ENCODE data around the gene DDX3X. TPM values are rescaled to one million over a fixed set of nuclear protein-coding genes. Genes with fewer than 3 reads are reported as not detected.
A peak's percentile ranks its signal among the peaks of the same experiment; 100 is the strongest.

The DDX3X gene
- total and polyA plus RNA-seq, 2 of the 13 experiments (the other 11 are each of a cell fraction or from before 2014, with no cell fraction given): 53.5 to 239 TPM

DNA sequence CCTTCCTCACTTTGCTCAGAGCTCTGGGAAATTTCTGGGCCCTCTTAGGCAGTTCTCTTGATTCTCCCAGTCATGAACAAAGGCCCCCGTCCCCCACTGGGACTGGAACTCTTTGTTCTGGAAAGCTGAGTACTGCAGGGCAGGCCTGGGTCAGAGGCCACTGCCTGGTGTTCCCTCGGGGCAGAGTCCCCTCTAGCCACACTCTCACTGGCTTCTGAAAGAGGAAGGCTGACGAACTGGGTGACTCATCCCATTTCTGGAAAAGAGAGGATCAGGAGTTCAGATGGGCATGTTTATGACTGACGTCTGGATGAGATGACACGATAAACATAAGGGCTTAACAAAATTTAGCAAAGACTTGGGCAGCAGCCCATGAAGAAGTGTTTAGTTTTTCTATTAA, 47.7 kb downstream of the DDX3X start (continued):
- TF ChIP-seq, protein P1, sequence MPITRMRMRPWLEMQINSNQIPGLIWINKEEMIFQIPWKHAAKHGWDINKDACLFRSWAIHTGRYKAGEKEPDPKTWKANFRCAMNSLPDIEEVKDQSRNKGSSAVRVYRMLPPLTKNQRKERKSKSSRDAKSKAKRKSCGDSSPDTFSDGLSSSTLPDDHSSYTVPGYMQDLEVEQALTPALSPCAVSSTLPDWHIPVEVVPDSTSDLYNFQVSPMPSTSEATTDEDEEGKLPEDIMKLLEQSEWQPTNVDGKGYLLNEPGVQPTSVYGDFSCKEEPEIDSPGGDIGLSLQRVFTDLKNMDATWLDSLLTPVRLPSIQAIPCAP (CRISPR knock-in tag; IDR thresholded peaks at IDR 0.05; ENCODE audit: low read depth): no peak
- TF ChIP-seq ZSCAN29 (CRISPR knock-in tag; conservative IDR thresholded peaks at IDR 0.05): no peak

DNA sequence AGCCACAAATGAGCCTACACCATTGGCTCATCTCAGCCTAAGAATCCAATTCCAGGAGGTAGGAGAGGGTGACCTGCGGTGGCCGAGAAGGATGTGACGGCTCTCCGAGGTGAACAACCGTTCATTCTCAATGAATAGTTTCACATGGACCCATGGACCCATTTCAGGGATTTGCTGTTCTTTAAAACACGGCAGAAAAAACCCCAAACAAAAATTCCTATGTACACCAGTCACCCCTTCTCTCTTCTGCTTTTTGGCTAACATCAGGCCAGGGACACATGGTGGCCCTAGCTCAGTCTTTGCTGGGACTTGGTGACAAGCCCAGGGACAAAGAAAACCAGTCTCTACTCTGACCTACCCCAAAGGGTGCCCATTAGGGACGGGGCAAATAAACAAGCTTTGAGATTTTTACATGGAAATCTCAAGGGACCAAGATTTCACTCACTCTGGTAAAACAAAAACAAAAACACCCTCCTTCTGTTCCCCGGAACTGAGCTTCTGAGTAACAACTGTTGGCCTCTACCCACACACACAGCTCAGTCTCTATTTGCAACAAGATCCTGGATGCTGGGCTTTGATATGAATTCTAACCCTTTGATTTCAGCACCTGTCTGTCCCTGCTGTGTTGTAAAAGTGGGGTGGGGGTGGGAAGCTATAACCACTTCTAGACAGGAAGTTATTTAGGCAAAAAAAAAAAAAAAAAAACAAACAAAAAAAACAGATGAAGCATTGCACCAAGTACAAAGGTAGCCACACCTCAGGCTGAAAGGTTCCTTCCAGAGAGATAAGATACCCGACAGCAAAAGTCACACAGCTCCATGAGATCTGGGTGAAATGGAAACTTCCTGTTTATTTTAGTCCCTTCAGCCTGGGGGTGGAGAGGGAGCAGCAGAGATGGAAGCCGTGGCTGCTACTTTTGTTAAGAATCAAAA, 49.0 kb downstream of the DDX3X start:
- ChIA-PET POLR2A (interaction anchor here (1.5 to 2.4 kb wide), 2 partner anchors 50 to 59 kb away, joined by 4 to 9 read pairs; partner anchors contain the start of gene DDX3X), CTCF (ENCODE audit: low intra/inter-chr PET ratio, low total read pairs) (no interaction called here)
- no peak for FAIRE-seq
- in situ Hi-C loops (cut with HindIII; ENCODE audit: extremely low pct_ligation_motif_present, low pct_unique_long_range_greater_than_20kb) (no loop called here), intact Hi-C loops (cut with micrococcal nuclease; ENCODE audit: unreplicated experiment) (loop anchor here (5.0 kb wide), 1 partner anchor 51 kb away; the partner anchor contains the start of gene DDX3X)
- Histone ChIP-seq H3K9me3 (ENCODE audit: low read length) (no peaks in the 10 kb centered on the region), H4K20me1 (ENCODE audit: insufficient read depth, low read length) (no peaks in the 10 kb centered on the region), H3K4me3 (replicated peaks in 1 of 3; ENCODE audit: insufficient read depth in 1 of 3, low read depth in 2 of 3, low read length in 3 of 3) (no peak overlapping the region; a peak in 3 of 6 replicates), H3K27me3 (ENCODE audit: control insufficient read depth in 1 of 2, insufficient read depth in 2 of 2, low read length in 2 of 2) (no peaks in the 10 kb centered on the region), H3K4me1 (ENCODE audit: insufficient read depth, low read length) (peaks cover 72% of the 10 kb centered on the region), H3K36me3 (replicated peaks in 1 of 2; ENCODE audit: control insufficient read depth in 1 of 2, insufficient read depth in 2 of 2, low read length in 2 of 2) (no peaks in the 10 kb centered on the region), H3K4me2 (ENCODE audit: low read depth, low read length) (peak overlapping the region; percentile 68), H3K79me2 (ENCODE audit: insufficient read depth, low read length) (no peaks in the 10 kb centered on the region), H2AFZ (ENCODE audit: low read length) (no peak overlapping the region), H3K9ac (ENCODE audit: insufficient read depth, low read depth, low read length) (peak overlapping the region; percentile 46; the same call in 1 of the 2 replicates), H3K27ac (ENCODE audit: extremely low read length, insufficient read depth, low read length) (peak overlapping the region; percentile 78)
- DNase-seq (ENCODE audit: low spot score): no peak
- no TSS peak for BruUV-seq (replicated peaks)
- 6% methylated on average over 7 of the region's 10 CpGs for WGBS (ENCODE audit: low lambda C conversion rate)
- ATAC-seq: peak; percentile 16; the same call in 2 of the 3 replicates
- TF ChIP-seq TP53 (CRISPR knock-in tag; conservative IDR thresholded peaks at IDR 0.05) (no peak), ZNF468 (CRISPR knock-in tag; IDR thresholded peaks at IDR 0.05) (no peak), ETV5 (CRISPR knock-in tag; IDR thresholded peaks at IDR 0.05; ENCODE audit: borderline replicate concordance) (peak; percentile 9; the same call in 1 of the 2 replicates), ZNF629 (CRISPR knock-in tag; conservative IDR thresholded peaks at IDR 0.05) (peak; percentile 56; the same call in 1 of the 2 replicates), FOXP1 (IDR thresholded peaks at IDR 0.05) (no peak), FOXP1 (CRISPR knock-in tag; IDR thresholded peaks at IDR 0.05) (peak; percentile 63), SAP130 (CRISPR knock-in tag; IDR thresholded peaks at IDR 0.05; ENCODE audit: low read depth) (0 out of 2 replicates have a peak, but pooled peaks have one; percentile 28), GABPA (IDR thresholded peaks at IDR 0.05; ENCODE audit: low read depth, low read length) (no peak), GABPA (CRISPR knock-in tag; IDR thresholded peaks at IDR 0.05; ENCODE audit: low read depth) (peak; percentile 48; the same call in 1 of the 2 replicates)
- TF ChIP-seq, protein P2, sequence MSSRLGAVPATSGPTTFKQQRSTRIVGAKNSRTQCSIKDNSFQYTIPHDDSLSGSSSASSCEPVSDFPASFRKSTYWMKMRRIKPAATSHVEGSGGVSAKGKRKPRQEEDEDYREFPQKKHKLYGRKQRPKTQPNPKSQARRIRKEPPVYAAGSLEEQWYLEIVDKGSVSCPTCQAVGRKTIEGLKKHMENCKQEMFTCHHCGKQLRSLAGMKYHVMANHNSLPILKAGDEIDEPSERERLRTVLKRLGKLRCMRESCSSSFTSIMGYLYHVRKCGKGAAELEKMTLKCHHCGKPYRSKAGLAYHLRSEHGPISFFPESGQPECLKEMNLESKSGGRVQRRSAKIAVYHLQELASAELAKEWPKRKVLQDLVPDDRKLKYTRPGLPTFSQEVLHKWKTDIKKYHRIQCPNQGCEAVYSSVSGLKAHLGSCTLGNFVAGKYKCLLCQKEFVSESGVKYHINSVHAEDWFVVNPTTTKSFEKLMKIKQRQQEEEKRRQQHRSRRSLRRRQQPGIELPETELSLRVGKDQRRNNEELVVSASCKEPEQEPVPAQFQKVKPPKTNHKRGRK (CRISPR knock-in tag; IDR thresholded peaks at IDR 0.05): no peak
- TF ChIP-seq, protein P3, sequence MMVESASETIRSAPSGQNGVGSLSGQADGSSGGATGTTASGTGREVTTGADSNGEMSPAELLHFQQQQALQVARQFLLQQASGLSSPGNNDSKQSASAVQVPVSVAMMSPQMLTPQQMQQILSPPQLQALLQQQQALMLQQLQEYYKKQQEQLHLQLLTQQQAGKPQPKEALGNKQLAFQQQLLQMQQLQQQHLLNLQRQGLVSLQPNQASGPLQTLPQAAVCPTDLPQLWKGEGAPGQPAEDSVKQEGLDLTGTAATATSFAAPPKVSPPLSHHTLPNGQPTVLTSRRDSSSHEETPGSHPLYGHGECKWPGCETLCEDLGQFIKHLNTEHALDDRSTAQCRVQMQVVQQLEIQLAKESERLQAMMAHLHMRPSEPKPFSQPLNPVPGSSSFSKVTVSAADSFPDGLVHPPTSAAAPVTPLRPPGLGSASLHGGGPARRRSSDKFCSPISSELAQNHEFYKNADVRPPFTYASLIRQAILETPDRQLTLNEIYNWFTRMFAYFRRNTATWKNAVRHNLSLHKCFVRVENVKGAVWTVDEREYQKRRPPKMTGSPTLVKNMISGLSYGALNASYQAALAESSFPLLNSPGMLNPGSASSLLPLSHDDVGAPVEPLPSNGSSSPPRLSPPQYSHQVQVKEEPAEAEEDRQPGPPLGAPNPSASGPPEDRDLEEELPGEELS (CRISPR knock-in tag; IDR thresholded peaks at IDR 0.05): peak; percentile 59
- TF ChIP-seq, protein P4, sequence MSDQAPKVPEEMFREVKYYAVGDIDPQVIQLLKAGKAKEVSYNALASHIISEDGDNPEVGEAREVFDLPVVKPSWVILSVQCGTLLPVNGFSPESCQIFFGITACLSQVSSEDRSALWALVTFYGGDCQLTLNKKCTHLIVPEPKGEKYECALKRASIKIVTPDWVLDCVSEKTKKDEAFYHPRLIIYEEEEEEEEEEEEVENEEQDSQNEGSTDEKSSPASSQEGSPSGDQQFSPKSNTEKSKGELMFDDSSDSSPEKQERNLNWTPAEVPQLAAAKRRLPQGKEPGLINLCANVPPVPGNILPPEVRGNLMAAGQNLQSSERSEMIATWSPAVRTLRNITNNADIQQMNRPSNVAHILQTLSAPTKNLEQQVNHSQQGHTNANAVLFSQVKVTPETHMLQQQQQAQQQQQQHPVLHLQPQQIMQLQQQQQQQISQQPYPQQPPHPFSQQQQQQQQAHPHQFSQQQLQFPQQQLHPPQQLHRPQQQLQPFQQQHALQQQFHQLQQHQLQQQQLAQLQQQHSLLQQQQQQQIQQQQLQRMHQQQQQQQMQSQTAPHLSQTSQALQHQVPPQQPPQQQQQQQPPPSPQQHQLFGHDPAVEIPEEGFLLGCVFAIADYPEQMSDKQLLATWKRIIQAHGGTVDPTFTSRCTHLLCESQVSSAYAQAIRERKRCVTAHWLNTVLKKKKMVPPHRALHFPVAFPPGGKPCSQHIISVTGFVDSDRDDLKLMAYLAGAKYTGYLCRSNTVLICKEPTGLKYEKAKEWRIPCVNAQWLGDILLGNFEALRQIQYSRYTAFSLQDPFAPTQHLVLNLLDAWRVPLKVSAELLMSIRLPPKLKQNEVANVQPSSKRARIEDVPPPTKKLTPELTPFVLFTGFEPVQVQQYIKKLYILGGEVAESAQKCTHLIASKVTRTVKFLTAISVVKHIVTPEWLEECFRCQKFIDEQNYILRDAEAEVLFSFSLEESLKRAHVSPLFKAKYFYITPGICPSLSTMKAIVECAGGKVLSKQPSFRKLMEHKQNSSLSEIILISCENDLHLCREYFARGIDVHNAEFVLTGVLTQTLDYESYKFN (CRISPR knock-in tag; conservative IDR thresholded peaks at IDR 0.05): peak; percentile 41

Measured in HepG2 (cell line).